K562 (cell line): ENCODE measurements around the gene DHRS11. TPM values are rescaled to one million over a fixed set of nuclear protein-coding genes. Genes with fewer than 3 reads are reported as not detected.

Experiments used
- ATAC-seq: fragments of 200-7000 bp; cut with Tn5 transposase; 3 replicates; pipeline ENCODE4 v1.9.1; 2020; ENCODE audit warnings: moderate library complexity
- BruUV-seq: library from RNA; stranded (reverse); fragments of 400-500 nt; replicated peaks from 2 replicates; lab custom pipeline; 2021; lab: Mats Ljungman, UMichigan
- CTCF ChIA-PET: fragments of 300-600 bp; formaldehyde crosslinking; extraction: SDS; loops from one replicate; lab custom pipeline; 2021; ENCODE audit warnings: low intra/inter-chr PET ratio; lab: Yijun Ruan, JAX
- POLR2A ChIA-PET: fragments of 300-600, 350-650 bp; sonication (Branson Sonifier 250); formaldehyde crosslinking; extraction: SDS; loops from one replicate; lab custom pipeline; 2021; ENCODE audit warnings: antibody characterized with exemption, inconsistent platforms; lab: Yijun Ruan, JAX
- DNase-seq, 4 experiments: peaks; one replicate each; pipeline versions ENCODE4 v3.0.0 to v3.0.0-alpha.2; 2011 to 2018; ENCODE audit warnings: low spot score in 3 of 4, mixed read lengths in 3 of 4; ENCODE audit errors: extremely low read depth in 1 of 4
- FAIRE-seq: peaks from 2 replicates; lab custom pipeline; 2011; peaks lifted over from hg19 to GRCh38; lab: Jason Lieb, UNC
- H2AFZ ChIP-seq: 2 replicates; pipeline ENCODE4 v1.6.0; 2011; ENCODE audit warnings: low read depth, low read length, control low read depth, inconsistent platforms
- H3K27ac ChIP-seq: fragments of 200-600 bp; 3 replicates; pipeline ENCODE4 v1.8.0; 2011; ENCODE audit warnings: low read depth, mild to moderate bottlenecking, control low read depth, inconsistent platforms, low read length, moderate library complexity, mixed read lengths; ENCODE audit errors: extremely low read depth
- H3K27me3 ChIP-seq, 2 experiments: fragments of 300-600 bp in 1 of 2; 2 replicates in 1 of 2; 3 replicates in 1 of 2; pipeline versions ENCODE4 v1.6.0 to v1.8.0; 2011; ENCODE audit warnings: inconsistent platforms in 2 of 2, low read length in 2 of 2, mild to moderate bottlenecking in 1 of 2, mixed read lengths in 1 of 2, moderate library complexity in 1 of 2; ENCODE audit not compliant: control insufficient read depth in 2 of 2, insufficient read depth in 2 of 2
- H3K36me3 ChIP-seq: fragments of 300-600 bp; 3 replicates; pipeline ENCODE4 v1.8.0; 2011; ENCODE audit warnings: mild to moderate bottlenecking, low read length, inconsistent platforms; ENCODE audit not compliant: control insufficient read depth, insufficient read depth
- H3K4me1 ChIP-seq, 2 experiments: fragments of 200-600 bp in 1 of 2; replicated peaks in 1 of 2; 2 replicates in 1 of 2; 3 replicates in 1 of 2; pipeline versions ENCODE4 v1.5.1 to v1.8.0; 2011; ENCODE audit warnings: inconsistent platforms in 2 of 2, low read length in 2 of 2, mild to moderate bottlenecking in 1 of 2, mixed read lengths in 1 of 2, moderate library complexity in 1 of 2; ENCODE audit not compliant: control insufficient read depth in 2 of 2, insufficient read depth in 2 of 2
- H3K4me2 ChIP-seq: 2 replicates; pipeline ENCODE4 v1.6.1; 2011; ENCODE audit warnings: low read length, control low read depth, inconsistent platforms, mixed read lengths; ENCODE audit not compliant: insufficient read depth
- H3K4me3 ChIP-seq: fragments of 200-600 bp; sonication (generic), shearing (Covaris generic); 2 replicates; pipeline ENCODE4 v1.5.1; 2016; ENCODE audit warnings: control low read depth, inconsistent platforms
- H3K79me2 ChIP-seq: fragments of 200-600 bp; 3 replicates; pipeline ENCODE4 v1.8.0; 2011; ENCODE audit warnings: low read length, inconsistent platforms; ENCODE audit not compliant: control insufficient read depth, insufficient read depth
- H3K9ac ChIP-seq, 2 experiments: 2 replicates each; pipeline versions ENCODE4 v1.6.0 to v1.6.1; 2011; ENCODE audit warnings: low read depth in 2 of 2, low read length in 2 of 2, control low read depth in 1 of 2, inconsistent platforms in 1 of 2, mild to moderate bottlenecking in 1 of 2, mixed read lengths in 1 of 2; ENCODE audit not compliant: insufficient read depth in 1 of 2
- H3K9me1 ChIP-seq: one replicate; pipeline ENCODE4 v1.6.0; 2011; ENCODE audit warnings: inconsistent platforms, mild to moderate bottlenecking, low read length, moderate library complexity; ENCODE audit not compliant: control insufficient read depth, insufficient read depth
- H3K9me3 ChIP-seq: replicated peaks from 2 replicates; pipeline ENCODE4 v1.5.1; 2011; ENCODE audit warnings: low read depth, low read length, inconsistent platforms; ENCODE audit not compliant: control insufficient read depth, insufficient read depth
- H4K20me1 ChIP-seq: replicated peaks from 2 replicates; pipeline ENCODE4 v1.6.1; 2011; ENCODE audit warnings: low read length, inconsistent platforms, mixed read lengths; ENCODE audit not compliant: control insufficient read depth, insufficient read depth
- ARID1B ChIP-seq: fragments of 450-650 bp; IDR thresholded peaks from 2 replicates; pipeline ENCODE4 v1.6.1; 2016; ENCODE audit warnings: antibody characterized with exemption, mild to moderate bottlenecking, inconsistent platforms
- CBFA2T3 ChIP-seq: fragments of 450-650 bp; IDR thresholded peaks from 2 replicates; pipeline ENCODE4 v1.6.1; 2017
- EP300 ChIP-seq: IDR thresholded peaks from 2 replicates; pipeline ENCODE4 v1.6.1; 2012; ENCODE audit warnings: low read length, improper control_type of control experiment
- EZH2 ChIP-seq: IDR thresholded peaks from 2 replicates; pipeline ENCODE4 v1.6.1; 2012; ENCODE audit warnings: low read depth, mild to moderate bottlenecking, inconsistent platforms, low read length, borderline replicate concordance
- FOXK2 ChIP-seq, 2 experiments: fragments of 450-650 bp; IDR thresholded peaks in 1 of 2; conservative IDR thresholded peaks in 1 of 2; 2 replicates each; pipeline ENCODE4 v1.6.1; 2016; ENCODE audit warnings: low read depth in 2 of 2, mild to moderate bottlenecking in 1 of 2
- HSF4 ChIP-seq: fragments of 250-450 bp; sonication (Bioruptor Pico); IDR thresholded peaks from 2 replicates; pipeline ENCODE4 v2.1.2; 2022; ENCODE audit warnings: mild to moderate bottlenecking, moderate library complexity, borderline replicate concordance
- MEIS2 ChIP-seq: fragments of 450-650 bp; IDR thresholded peaks from 2 replicates; pipeline ENCODE4 v1.6.1; 2014; ENCODE audit warnings: mild to moderate bottlenecking; ENCODE audit not compliant: partially characterized antibody
- PBX2 ChIP-seq, 2 experiments: IDR thresholded peaks in 1 of 2; conservative IDR thresholded peaks in 1 of 2; 2 replicates each; pipeline ENCODE4 v1.6.1; 2016; ENCODE audit warnings: low read depth in 2 of 2, mild to moderate bottlenecking in 1 of 2, missing compliant biosample characterization in 1 of 2, missing genetic modification characterization in 1 of 2, moderate library complexity in 1 of 2
- TBP ChIP-seq: optimal IDR thresholded peaks from 2 replicates; pipeline ENCODE3; 2011; ENCODE audit warnings: low read depth, low read length, improper control_type of control experiment
- WGBS: fragments of 100-300 bp; shearing (Covaris generic); methylation state at CpG from one replicate; pipeline ENCODE4 v1.1.6; 2016; ENCODE audit warnings: low coverage, mixed read lengths; ENCODE audit not compliant: insufficient coverage; ENCODE audit errors: missing lambda C conversion rate; 5-methylcytosine and 5-hydroxymethylcytosine counted together
- in situ Hi-C: fragments of 300-500 bp; cut with MboI; formaldehyde crosslinking; loops from 4 replicates; pipeline ENCODE4 v1.15.0; 2018; ENCODE audit warnings: inconsistent platforms, mixed read lengths
- intact Hi-C: fragments of 100-400 bp; cut with micrococcal nuclease; formaldehyde crosslinking; loops from 2 replicates; pipeline ENCODE4 v1.14.2; 2022
- polyA plus RNA-seq, 8 experiments: library from polyadenylated mRNA; depleted of rRNA in 4 of 8; stranded (reverse) in 5 of 8; unstranded in 3 of 8; fragments of >200 nt; fragmentation: Nextera tagmentation in 2 of 8; fragmentation: Illumina TruSeq in 1 of 8; extraction: Ambion mirVana in 2 of 8; extraction: Trizol in 1 of 8; gene quantifications; 2 replicates each; pipeline versions ENCODE4 v1.2.1 to v1.2.3, GENCODE V29; 2011 to 2014; ENCODE audit warnings: inconsistent platforms in 1 of 8, missing spikeins in 1 of 8
- total RNA-seq, 7 experiments: library from RNA; depleted of rRNA in 6 of 7; stranded (reverse); fragments of >200 nt in 6 of 7; fragmentation: Illumina TruSeq in 2 of 7; extraction: Trizol in 2 of 7; gene quantifications; 2 replicates each; pipeline versions ENCODE4 v1.2.1 to v1.2.3, GENCODE V29; 2011 to 2021; ENCODE audit warnings: low replicate concordance in 1 of 7
- TF ChIP-seq, protein P1 (sequence below), 3 experiments: IDR thresholded peaks in 2 of 3; conservative IDR thresholded peaks in 1 of 3; 2 replicates each; pipeline ENCODE4 v1.5.1; 2011 to 2012; ENCODE audit warnings: low read length in 3 of 3, mild to moderate bottlenecking in 3 of 3, control low read depth in 2 of 3, improper control_type of control experiment in 1 of 3, inconsistent platforms in 1 of 3, low read depth in 1 of 3, mixed read lengths in 1 of 3, moderate library complexity in 1 of 3; ENCODE audit not compliant: insufficient read depth in 2 of 3
- TF ChIP-seq, protein P2 (sequence below): fragments of 450-650 bp; IDR thresholded peaks from 2 replicates; pipeline ENCODE4 v1.6.1; 2017; ENCODE audit warnings: antibody characterized with exemption, mild to moderate bottlenecking

DHRS11 gene
- total and polyA plus RNA-seq, 9 of the 15 experiments (the other 6 are each of a cell fraction or from before 2014, with no cell fraction given) = 15.2 to 123 (median 59.8) TPM

DNA sequence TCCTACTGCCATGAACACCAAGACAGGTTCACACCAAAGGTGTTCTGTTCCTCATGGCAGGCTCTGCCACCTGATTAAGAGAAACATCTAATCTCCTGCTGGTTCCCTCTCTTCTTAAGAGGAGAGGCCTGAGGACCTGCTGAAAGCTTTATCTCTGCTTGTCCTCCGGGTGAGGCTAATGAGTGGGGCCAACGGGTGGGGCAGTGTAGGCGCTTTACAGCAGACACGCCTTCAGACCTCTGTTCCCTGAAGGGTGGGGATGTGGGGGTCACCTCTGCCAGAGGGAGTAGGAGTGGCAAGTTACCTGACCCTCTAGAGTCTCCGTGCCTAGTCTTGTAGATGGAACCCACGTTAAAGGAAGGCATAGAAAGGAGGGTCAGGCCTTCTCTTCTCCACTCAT lies 5.5 kb downstream of the DHRS11 start:
- Histone ChIP-seq H3K4me2 (peak overlapping the region; percentile 43), H4K20me1 (no peaks in the 10 kb centered on the region; the same call in 1 of the 2 replicates), H3K9me3 (no peaks in the 10 kb centered on the region), H3K9me1 (no peaks in the 10 kb centered on the region), H3K36me3 (peaks cover 68% of the 10 kb centered on the region), H2AFZ (no peak overlapping the region), H3K27me3 (no peaks in the 10 kb centered on the region), H3K27ac (peak overlapping the region; percentile 40; the same call in 2 of the 3 replicates), H3K4me1 (peaks cover 73 to 90% of the 10 kb centered on the region in 2 experiments), H3K4me3 (no peak overlapping the region), H3K79me2 (peaks cover 85% of the 10 kb centered on the region), H3K9ac (no peak overlapping the region; a peak in 2 of 4 replicates)
- peak; percentile 31 for ATAC-seq
- in situ Hi-C loops = no loop called here
- ChIA-PET POLR2A (interaction anchor here (0.5 kb wide), 1 partner anchor 677 kb away, joined by 3 read pairs; no protein-coding TSS in a partner anchor), CTCF (no interaction called here)
- no TSS peak for BruUV-seq
- no peak for FAIRE-seq
- DNase-seq = peak; percentile 38 to 81 (median 56)
- intact Hi-C loops = no loop called here
- WGBS = 7% methylated on average over 6 of the region's 6 CpGs
- TF ChIP-seq MEIS2 (peak; percentile 85), EZH2 (no peak), PBX2 (CRISPR knock-in tag; IDR thresholded peaks at IDR 0.05; ENCODE audit: low read depth) (no peak), PBX2 (tag; conservative IDR thresholded peaks at IDR 0.05; ENCODE audit: low read depth) (peak; percentile 78), HSF4 (CRISPR knock-in tag) (no peak), FOXK2 (conservative IDR thresholded peaks at IDR 0.05 in 1 of 2, IDR thresholded peaks at IDR 0.05 in 1 of 2; ENCODE audit: low read depth in 2 of 2) (no peak), EP300 (0 out of 2 replicates have a peak, but pooled peaks have one; percentile 6), TBP (peak; percentile 20), ARID1B (0 out of 2 replicates have a peak, but pooled peaks have one; percentile 33), CBFA2T3 (peak; percentile 47)
- TF ChIP-seq, protein P1, sequence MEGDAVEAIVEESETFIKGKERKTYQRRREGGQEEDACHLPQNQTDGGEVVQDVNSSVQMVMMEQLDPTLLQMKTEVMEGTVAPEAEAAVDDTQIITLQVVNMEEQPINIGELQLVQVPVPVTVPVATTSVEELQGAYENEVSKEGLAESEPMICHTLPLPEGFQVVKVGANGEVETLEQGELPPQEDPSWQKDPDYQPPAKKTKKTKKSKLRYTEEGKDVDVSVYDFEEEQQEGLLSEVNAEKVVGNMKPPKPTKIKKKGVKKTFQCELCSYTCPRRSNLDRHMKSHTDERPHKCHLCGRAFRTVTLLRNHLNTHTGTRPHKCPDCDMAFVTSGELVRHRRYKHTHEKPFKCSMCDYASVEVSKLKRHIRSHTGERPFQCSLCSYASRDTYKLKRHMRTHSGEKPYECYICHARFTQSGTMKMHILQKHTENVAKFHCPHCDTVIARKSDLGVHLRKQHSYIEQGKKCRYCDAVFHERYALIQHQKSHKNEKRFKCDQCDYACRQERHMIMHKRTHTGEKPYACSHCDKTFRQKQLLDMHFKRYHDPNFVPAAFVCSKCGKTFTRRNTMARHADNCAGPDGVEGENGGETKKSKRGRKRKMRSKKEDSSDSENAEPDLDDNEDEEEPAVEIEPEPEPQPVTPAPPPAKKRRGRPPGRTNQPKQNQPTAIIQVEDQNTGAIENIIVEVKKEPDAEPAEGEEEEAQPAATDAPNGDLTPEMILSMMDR (IDR thresholded peaks at IDR 0.05 in 2 of 3, conservative IDR thresholded peaks at IDR 0.05 in 1 of 3; ENCODE audit: insufficient read depth in 2 of 3, low read depth in 1 of 3, low read length in 3 of 3) = peak in 1 of 3 experiments; percentile 21; a peak in 1 of 6 replicates
- TF ChIP-seq, protein P2, sequence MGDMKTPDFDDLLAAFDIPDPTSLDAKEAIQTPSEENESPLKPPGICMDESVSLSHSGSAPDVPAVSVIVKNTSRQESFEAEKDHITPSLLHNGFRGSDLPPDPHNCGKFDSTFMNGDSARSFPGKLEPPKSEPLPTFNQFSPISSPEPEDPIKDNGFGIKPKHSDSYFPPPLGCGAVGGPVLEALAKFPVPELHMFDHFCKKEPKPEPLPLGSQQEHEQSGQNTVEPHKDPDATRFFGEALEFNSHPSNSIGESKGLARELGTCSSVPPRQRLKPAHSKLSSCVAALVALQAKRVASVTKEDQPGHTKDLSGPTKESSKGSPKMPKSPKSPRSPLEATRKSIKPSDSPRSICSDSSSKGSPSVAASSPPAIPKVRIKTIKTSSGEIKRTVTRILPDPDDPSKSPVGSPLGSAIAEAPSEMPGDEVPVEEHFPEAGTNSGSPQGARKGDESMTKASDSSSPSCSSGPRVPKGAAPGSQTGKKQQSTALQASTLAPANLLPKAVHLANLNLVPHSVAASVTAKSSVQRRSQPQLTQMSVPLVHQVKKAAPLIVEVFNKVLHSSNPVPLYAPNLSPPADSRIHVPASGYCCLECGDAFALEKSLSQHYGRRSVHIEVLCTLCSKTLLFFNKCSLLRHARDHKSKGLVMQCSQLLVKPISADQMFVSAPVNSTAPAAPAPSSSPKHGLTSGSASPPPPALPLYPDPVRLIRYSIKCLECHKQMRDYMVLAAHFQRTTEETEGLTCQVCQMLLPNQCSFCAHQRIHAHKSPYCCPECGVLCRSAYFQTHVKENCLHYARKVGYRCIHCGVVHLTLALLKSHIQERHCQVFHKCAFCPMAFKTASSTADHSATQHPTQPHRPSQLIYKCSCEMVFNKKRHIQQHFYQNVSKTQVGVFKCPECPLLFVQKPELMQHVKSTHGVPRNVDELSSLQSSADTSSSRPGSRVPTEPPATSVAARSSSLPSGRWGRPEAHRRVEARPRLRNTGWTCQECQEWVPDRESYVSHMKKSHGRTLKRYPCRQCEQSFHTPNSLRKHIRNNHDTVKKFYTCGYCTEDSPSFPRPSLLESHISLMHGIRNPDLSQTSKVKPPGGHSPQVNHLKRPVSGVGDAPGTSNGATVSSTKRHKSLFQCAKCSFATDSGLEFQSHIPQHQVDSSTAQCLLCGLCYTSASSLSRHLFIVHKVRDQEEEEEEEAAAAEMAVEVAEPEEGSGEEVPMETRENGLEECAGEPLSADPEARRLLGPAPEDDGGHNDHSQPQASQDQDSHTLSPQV = peak; percentile 31; the same call in 1 of the 2 replicates
